ENCODE measurements around the gene ERCC6L2.

Gene ERCC6L2

DNA sequence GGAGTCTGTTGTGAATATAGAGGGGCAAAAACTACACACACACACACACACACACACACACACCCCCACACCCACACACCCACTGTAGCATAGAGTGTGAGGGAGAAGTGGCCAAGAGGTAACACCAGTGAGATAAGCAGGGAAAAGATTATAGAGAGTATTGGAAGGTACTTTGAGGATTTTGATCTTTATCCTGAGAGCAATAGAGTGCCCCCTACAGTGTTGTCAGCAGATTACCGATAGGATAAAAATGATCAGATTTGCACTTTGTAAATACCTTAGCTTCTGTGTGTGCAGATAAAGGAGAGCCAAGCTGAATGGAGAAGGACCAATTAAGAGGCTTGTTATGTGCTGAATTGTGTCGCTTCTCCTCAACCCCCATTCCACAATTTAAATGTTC lies 32.3 kb downstream of the ERCC6L2 start:
- H3K23ac ChIP-seq (ENCODE audit: low read length) = no peak overlapping the region
- no peak overlapping the region for H3K27ac ChIP-seq (ENCODE audit: low read depth, low read length)
- no peak overlapping the region for H2AFZ ChIP-seq (ENCODE audit: insufficient read depth, low read length, poor library complexity)
- no peak overlapping the region for H3K14ac ChIP-seq (ENCODE audit: low read length)
- H2BK120ac ChIP-seq (ENCODE audit: insufficient read depth, low read length, poor library complexity) = no peak overlapping the region
- no peak overlapping the region for H3K9ac ChIP-seq (ENCODE audit: low read length)
- H2BK5ac ChIP-seq (ENCODE audit: low read depth, low read length, poor library complexity) = no peak overlapping the region
- H3K4me3 ChIP-seq (ENCODE audit: low read depth, low read length) = no peak overlapping the region
- H3K4me1 ChIP-seq (ENCODE audit: control insufficient read depth in 1 of 2, insufficient read depth in 2 of 2, low read length in 2 of 2) = no peaks in the 10 kb centered on the region
- H4K91ac ChIP-seq (ENCODE audit: low read depth, low read length) = no peak overlapping the region
- no peaks in the 10 kb centered on the region for H3K9me3 ChIP-seq (ENCODE audit: insufficient read depth, low read depth, low read length)
- no peak overlapping the region for H4K8ac ChIP-seq (ENCODE audit: low read depth, low read length)
- H3K79me1 ChIP-seq (ENCODE audit: low read length) = no peaks in the 10 kb centered on the region
- no peak overlapping the region for H3K4ac ChIP-seq (ENCODE audit: low read depth, low read length)
- H3K18ac ChIP-seq (ENCODE audit: low read length) = no peak overlapping the region
- H4K12ac ChIP-seq (ENCODE audit: low read depth, low read length) = no peak overlapping the region
- no peak overlapping the region for H2AK5ac ChIP-seq (ENCODE audit: low read length)
- H3K27me3 ChIP-seq (ENCODE audit: insufficient read depth, low read length) = no peaks in the 10 kb centered on the region
- no peak overlapping the region for H3K4me2 ChIP-seq (ENCODE audit: low read length)
- no CpG with 5 or more reads among the region's 2 CpGs for WGBS (ENCODE audit: extremely low coverage, insufficient coverage, insufficient read length)
- no peak for DNase-seq
- peaks cover 2% of the 10 kb centered on the region in 2 experiments for H3K36me3 ChIP-seq (ENCODE audit: control insufficient read depth in 1 of 2, insufficient read depth in 2 of 2, low read length in 2 of 2)
- H2BK12ac ChIP-seq (ENCODE audit: low read length) = no peak overlapping the region
- no peaks in the 10 kb centered on the region for H3K79me2 ChIP-seq (ENCODE audit: control insufficient read depth, insufficient read depth, low read length, poor library complexity)

DNA sequence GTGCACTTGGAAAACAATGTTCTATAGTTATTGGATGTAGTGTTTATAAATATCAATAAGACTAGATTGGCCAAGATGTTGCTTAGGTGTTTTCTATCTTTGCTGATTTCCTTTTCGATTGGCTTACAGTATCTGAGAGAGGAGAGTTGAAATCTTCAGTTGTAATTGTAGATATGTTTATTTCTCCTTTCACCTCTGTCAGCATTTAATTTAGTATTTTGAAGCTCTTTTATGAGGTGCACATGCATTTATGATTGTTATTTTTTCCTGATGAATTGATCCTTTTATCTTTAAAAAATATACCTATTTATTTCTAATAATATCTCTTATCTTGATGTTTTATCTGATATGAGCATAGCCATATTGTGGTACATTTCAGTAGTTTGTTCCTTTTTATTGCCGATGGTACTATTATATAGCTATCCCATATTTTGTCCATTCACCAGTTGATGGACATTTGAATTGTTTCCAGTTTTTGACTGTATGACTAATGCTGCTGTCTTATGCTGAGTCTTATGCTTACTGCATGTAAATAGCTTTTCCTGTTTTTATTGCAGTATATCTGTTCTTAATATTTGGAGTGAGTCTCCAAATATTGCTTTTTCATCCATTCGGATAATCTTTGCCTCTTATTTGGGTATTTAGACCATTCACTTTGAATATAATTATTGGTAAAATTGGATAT lies 34.7 kb downstream of the ERCC6L2 start:
- Histone ChIP-seq H3K4me1 (ENCODE audit: control insufficient read depth in 1 of 2, insufficient read depth in 2 of 2, low read length in 2 of 2) (no peaks in the 10 kb centered on the region), H3K27ac (ENCODE audit: low read depth, low read length) (no peak overlapping the region), H3K36me3 (ENCODE audit: control insufficient read depth in 1 of 2, insufficient read depth in 2 of 2, low read length in 2 of 2) (peaks cover 2% of the 10 kb centered on the region in 2 experiments), H3K4ac (ENCODE audit: low read depth, low read length) (no peak overlapping the region), H4K8ac (ENCODE audit: low read depth, low read length) (no peak overlapping the region), H3K23ac (ENCODE audit: low read length) (no peak overlapping the region), H2BK12ac (ENCODE audit: low read length) (no peak overlapping the region), H3K79me1 (ENCODE audit: low read length) (no peaks in the 10 kb centered on the region), H3K9ac (ENCODE audit: low read length) (no peak overlapping the region), H3K9me3 (ENCODE audit: insufficient read depth, low read depth, low read length) (no peaks in the 10 kb centered on the region), H3K14ac (ENCODE audit: low read length) (no peak overlapping the region), H4K91ac (ENCODE audit: low read depth, low read length) (no peak overlapping the region), H3K18ac (ENCODE audit: low read length) (no peak overlapping the region), H2BK120ac (ENCODE audit: insufficient read depth, low read length, poor library complexity) (no peak overlapping the region), H3K4me2 (ENCODE audit: low read length) (no peak overlapping the region), H3K4me3 (ENCODE audit: low read depth, low read length) (no peak overlapping the region), H4K12ac (ENCODE audit: low read depth, low read length) (no peak overlapping the region), H2BK5ac (ENCODE audit: low read depth, low read length, poor library complexity) (no peak overlapping the region), H2AFZ (ENCODE audit: insufficient read depth, low read length, poor library complexity) (no peak overlapping the region), H3K27me3 (ENCODE audit: insufficient read depth, low read length) (no peaks in the 10 kb centered on the region), H3K79me2 (ENCODE audit: control insufficient read depth, insufficient read depth, low read length, poor library complexity) (no peaks in the 10 kb centered on the region), H2AK5ac (ENCODE audit: low read length) (no peak overlapping the region)
- no CpG with 5 or more reads among the region's 3 CpGs for WGBS (ENCODE audit: extremely low coverage, insufficient coverage, insufficient read length)
- DNase-seq = no peak

DNA sequence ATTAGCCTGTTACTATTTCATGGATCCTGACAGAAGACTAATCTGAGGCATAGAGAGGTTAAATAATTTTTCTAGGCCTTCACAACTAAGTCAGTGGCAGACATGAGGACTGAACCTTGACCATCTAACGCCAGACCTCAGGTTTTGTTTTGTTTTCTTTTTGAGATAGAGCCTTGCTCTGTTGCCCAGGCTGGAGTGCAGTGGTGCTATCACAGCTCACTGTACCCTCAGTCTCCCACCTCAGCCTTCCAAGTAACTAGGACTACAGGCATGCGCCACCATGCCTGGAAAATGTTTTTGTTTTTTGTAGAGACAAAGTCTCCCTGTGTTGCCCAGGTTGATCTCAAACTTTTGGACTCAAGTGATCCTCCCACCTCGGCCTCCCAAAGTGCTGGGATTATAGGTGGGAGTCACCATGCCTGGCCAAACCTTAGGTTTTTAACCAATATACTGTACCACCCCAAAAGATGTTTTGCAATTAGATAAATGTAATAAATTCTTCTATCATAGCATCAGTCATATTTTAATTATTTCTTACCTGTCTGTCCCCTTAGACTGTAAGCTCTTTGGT lies 35.4 kb downstream of the ERCC6L2 start:
- Histone ChIP-seq H2BK12ac (ENCODE audit: low read length) (no peak overlapping the region), H3K4me3 (ENCODE audit: low read depth, low read length) (no peak overlapping the region), H4K91ac (ENCODE audit: low read depth, low read length) (no peak overlapping the region), H3K9me3 (ENCODE audit: insufficient read depth, low read depth, low read length) (no peaks in the 10 kb centered on the region), H3K23ac (ENCODE audit: low read length) (no peak overlapping the region), H3K4me2 (ENCODE audit: low read length) (no peak overlapping the region), H2BK5ac (ENCODE audit: low read depth, low read length, poor library complexity) (no peak overlapping the region), H3K36me3 (ENCODE audit: control insufficient read depth in 1 of 2, insufficient read depth in 2 of 2, low read length in 2 of 2) (peaks cover 2% of the 10 kb centered on the region in 2 experiments), H4K12ac (ENCODE audit: low read depth, low read length) (no peak overlapping the region), H3K18ac (ENCODE audit: low read length) (no peak overlapping the region), H2AK5ac (ENCODE audit: low read length) (no peak overlapping the region), H3K27ac (ENCODE audit: low read depth, low read length) (no peak overlapping the region), H2AFZ (ENCODE audit: insufficient read depth, low read length, poor library complexity) (no peak overlapping the region), H3K4ac (ENCODE audit: low read depth, low read length) (no peak overlapping the region), H2BK120ac (ENCODE audit: insufficient read depth, low read length, poor library complexity) (no peak overlapping the region), H3K4me1 (ENCODE audit: control insufficient read depth in 1 of 2, insufficient read depth in 2 of 2, low read length in 2 of 2) (no peaks in the 10 kb centered on the region), H3K9ac (ENCODE audit: low read length) (no peak overlapping the region), H3K14ac (ENCODE audit: low read length) (no peak overlapping the region), H3K79me2 (ENCODE audit: control insufficient read depth, insufficient read depth, low read length, poor library complexity) (no peaks in the 10 kb centered on the region), H3K27me3 (ENCODE audit: insufficient read depth, low read length) (no peaks in the 10 kb centered on the region), H3K79me1 (ENCODE audit: low read length) (no peaks in the 10 kb centered on the region), H4K8ac (ENCODE audit: low read depth, low read length) (no peak overlapping the region)
- WGBS (ENCODE audit: extremely low coverage, insufficient coverage, insufficient read length) = no CpG with 5 or more reads among the region's 3 CpGs
- DNase-seq = no peak

DNA sequence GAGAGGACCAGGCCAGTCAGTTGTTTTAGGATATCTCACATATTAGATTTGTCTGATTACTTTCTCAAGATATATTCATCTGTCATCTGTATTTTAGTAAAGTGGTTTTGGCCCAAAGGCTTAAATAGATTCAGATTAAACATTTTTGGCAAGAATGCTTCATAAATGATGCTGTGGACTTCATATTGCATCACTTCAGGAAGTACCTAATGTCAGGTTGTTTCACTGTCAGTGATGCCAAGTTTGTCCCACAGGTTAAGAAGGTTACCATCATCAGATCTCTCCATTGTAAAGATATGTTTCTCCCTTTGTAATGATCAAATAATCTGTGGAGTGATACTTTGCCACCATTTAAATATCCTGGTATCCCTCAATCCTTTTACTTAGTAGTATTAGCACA lies 37.3 kb downstream of the ERCC6L2 start:
- H2BK12ac ChIP-seq (ENCODE audit: low read length) = no peak overlapping the region
- H3K27ac ChIP-seq (ENCODE audit: low read depth, low read length) = no peak overlapping the region
- peaks cover 5 to 6% of the 10 kb centered on the region in 2 experiments for H3K36me3 ChIP-seq (ENCODE audit: control insufficient read depth in 1 of 2, insufficient read depth in 2 of 2, low read length in 2 of 2)
- no peaks in the 10 kb centered on the region for H3K9me3 ChIP-seq (ENCODE audit: insufficient read depth, low read depth, low read length)
- no peaks in the 10 kb centered on the region for H3K4me1 ChIP-seq (ENCODE audit: control insufficient read depth in 1 of 2, insufficient read depth in 2 of 2, low read length in 2 of 2)
- no peak overlapping the region for H2BK5ac ChIP-seq (ENCODE audit: low read depth, low read length, poor library complexity)
- no peak overlapping the region for H3K18ac ChIP-seq (ENCODE audit: low read length)
- H3K4me2 ChIP-seq (ENCODE audit: low read length) = no peak overlapping the region
- H4K8ac ChIP-seq (ENCODE audit: low read depth, low read length) = no peak overlapping the region
- no peaks in the 10 kb centered on the region for H3K79me2 ChIP-seq (ENCODE audit: control insufficient read depth, insufficient read depth, low read length, poor library complexity)
- no peak for DNase-seq
- no peaks in the 10 kb centered on the region for H3K79me1 ChIP-seq (ENCODE audit: low read length)
- H2AK5ac ChIP-seq (ENCODE audit: low read length) = no peak overlapping the region
- no peak overlapping the region for H4K12ac ChIP-seq (ENCODE audit: low read depth, low read length)
- H3K4me3 ChIP-seq (ENCODE audit: low read depth, low read length) = no peak overlapping the region
- no peak overlapping the region for H3K9ac ChIP-seq (ENCODE audit: low read length)
- H3K14ac ChIP-seq (ENCODE audit: low read length) = no peak overlapping the region
- no peak overlapping the region for H3K4ac ChIP-seq (ENCODE audit: low read depth, low read length)
- no peak overlapping the region for H2AFZ ChIP-seq (ENCODE audit: insufficient read depth, low read length, poor library complexity)
- no peak overlapping the region for H3K23ac ChIP-seq (ENCODE audit: low read length)
- no peaks in the 10 kb centered on the region for H3K27me3 ChIP-seq (ENCODE audit: insufficient read depth, low read length)
- no peak overlapping the region for H2BK120ac ChIP-seq (ENCODE audit: insufficient read depth, low read length, poor library complexity)
- no peak overlapping the region for H4K91ac ChIP-seq (ENCODE audit: low read depth, low read length)

Data from trophoblast cell (in vitro differentiated cells and primary cell).